ENCODE measurements around the gene IGFBP5. TPM values are rescaled to one million over a fixed set of nuclear protein-coding genes. Genes with fewer than 3 reads are reported as not detected.
A peak's percentile ranks its signal among the peaks of the same experiment; 100 is the strongest.

The IGFBP5 gene
- total and polyA plus RNA-seq, 2 donors, result 6.6 to 134 TPM

DNA sequence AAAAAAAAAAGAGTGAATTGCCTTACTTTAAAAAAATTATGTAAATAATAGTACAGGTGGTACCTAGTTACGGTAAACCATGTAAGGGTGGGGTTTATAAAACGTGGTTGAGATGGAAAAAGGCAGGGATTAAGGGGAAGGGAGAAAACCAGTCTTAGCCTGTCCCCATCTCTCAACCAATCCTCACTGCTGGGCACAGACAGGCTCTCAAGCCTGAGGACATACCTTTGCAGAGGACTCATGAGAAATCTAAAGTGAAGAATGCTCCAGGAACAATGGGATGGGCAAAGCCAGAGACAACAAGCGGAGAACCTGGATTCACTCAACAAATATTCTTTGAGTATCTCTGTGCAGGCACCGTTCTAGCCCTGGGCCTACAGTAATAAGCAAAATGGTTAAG is 65.6 kb downstream of the IGFBP5 start:
- no peaks in the 10 kb centered on the region for H3K36me3 ChIP-seq (ENCODE audit: control insufficient read depth in 2 of 2, insufficient read depth in 2 of 2, low read length in 1 of 2)
- H3K9me3 ChIP-seq (ENCODE audit: control insufficient read depth in 2 of 2, insufficient read depth in 1 of 2, low read length in 1 of 2), result peaks cover 0 to 5% of the 10 kb centered on the region in 2 donors
- H3K27ac ChIP-seq (ENCODE audit: low read depth in 1 of 2, low read length in 1 of 2), result no peak overlapping the region
- peaks cover 6 to 19% of the 10 kb centered on the region in 2 donors for H3K4me1 ChIP-seq (ENCODE audit: control insufficient read depth in 2 of 2, insufficient read depth in 2 of 2, low read length in 2 of 2)
- DNase-seq (ENCODE audit: low read depth in 6 of 9, low spot score in 9 of 9), result no peak
- H3K4me3 ChIP-seq (ENCODE audit: low read length in 2 of 2), result no peak overlapping the region
- 93% methylated on average over 4 of the region's 4 CpGs for WGBS
- H3K27me3 ChIP-seq (ENCODE audit: control insufficient read depth in 2 of 2, insufficient read depth in 1 of 2, low read length in 1 of 2), result peaks cover 23 to 28% of the 10 kb centered on the region in 2 donors

DNA sequence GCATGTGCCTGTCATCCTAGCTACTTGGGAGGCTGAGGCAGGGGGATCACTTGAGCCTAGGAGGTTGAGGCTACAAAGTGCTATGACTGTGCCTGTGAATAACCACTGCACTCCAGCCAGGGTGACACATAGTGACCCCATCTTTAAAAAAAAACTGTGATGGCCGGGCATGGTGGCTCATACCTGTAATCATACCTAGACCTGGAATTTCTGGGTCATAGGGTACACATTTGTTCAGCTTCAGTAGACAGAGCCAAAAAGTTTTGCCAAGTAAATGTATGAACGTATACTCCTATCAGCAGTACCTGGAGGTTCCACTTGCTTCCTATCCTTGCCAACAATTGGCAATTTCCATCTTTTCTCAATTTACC is 68.5 kb downstream of the IGFBP5 start:
- Histone ChIP-seq H3K27ac (ENCODE audit: low read depth in 1 of 2, low read length in 1 of 2) (no peak overlapping the region), H3K9me3 (ENCODE audit: control insufficient read depth in 2 of 2, insufficient read depth in 1 of 2, low read length in 1 of 2) (peaks cover 0 to 3% of the 10 kb centered on the region in 2 donors), H3K4me3 (ENCODE audit: low read length in 2 of 2) (no peak overlapping the region), H3K27me3 (ENCODE audit: control insufficient read depth in 2 of 2, insufficient read depth in 1 of 2, low read length in 1 of 2) (peaks cover 0 to 4% of the 10 kb centered on the region in 2 donors), H3K4me1 (ENCODE audit: control insufficient read depth in 2 of 2, insufficient read depth in 2 of 2, low read length in 2 of 2) (peaks cover 3 to 9% of the 10 kb centered on the region in 2 donors), H3K36me3 (ENCODE audit: control insufficient read depth in 2 of 2, insufficient read depth in 2 of 2, low read length in 1 of 2) (no peaks in the 10 kb centered on the region)
- DNase-seq (ENCODE audit: low read depth in 6 of 9, low spot score in 9 of 9), result no peak
- 97% methylated on average over 2 of the region's 2 CpGs for WGBS

DNA sequence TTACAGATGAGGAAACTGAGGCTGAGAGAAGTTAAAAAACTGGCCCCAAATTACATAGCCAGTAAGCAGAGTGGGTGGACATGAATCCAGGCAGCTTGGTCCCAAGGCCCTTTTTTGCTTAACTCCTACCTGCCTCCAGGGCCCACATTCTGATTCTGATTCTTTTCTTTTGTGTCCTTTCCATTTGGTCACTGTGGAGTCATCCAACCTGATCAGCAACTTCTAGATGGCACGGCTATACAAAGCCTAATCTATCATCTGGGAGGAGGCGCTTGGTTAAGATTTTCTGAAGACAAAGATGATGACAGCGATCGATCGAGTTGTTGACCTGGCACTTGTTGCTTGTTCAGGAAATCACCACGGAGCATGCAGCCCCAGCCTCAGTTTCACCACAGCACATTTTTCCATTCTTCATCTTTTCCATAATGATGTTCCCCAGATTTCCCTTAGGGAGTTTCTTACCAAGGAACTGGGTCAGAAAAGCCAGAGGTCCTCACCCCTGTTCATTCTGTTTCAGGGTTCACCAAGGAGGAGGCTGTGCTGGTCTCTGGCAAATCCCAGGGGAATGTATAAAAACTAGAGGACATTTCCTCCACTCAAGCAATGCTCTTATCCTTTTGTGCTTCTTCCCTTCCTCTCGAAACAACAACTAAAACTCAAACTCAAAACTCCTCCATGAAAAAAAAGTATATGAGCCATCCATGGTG is 69.0 kb downstream of the IGFBP5 start:
- peaks cover 0 to 1% of the 10 kb centered on the region in 2 donors for H3K27me3 ChIP-seq (ENCODE audit: control insufficient read depth in 2 of 2, insufficient read depth in 1 of 2, low read length in 1 of 2)
- DNase-seq (ENCODE audit: low read depth in 6 of 9, low spot score in 9 of 9), result no peak
- peaks cover 3 to 14% of the 10 kb centered on the region in 2 donors for H3K4me1 ChIP-seq (ENCODE audit: control insufficient read depth in 2 of 2, insufficient read depth in 2 of 2, low read length in 2 of 2)
- 93% methylated on average over 7 of the region's 7 CpGs for WGBS
- H3K36me3 ChIP-seq (ENCODE audit: control insufficient read depth in 2 of 2, insufficient read depth in 2 of 2, low read length in 1 of 2), result no peaks in the 10 kb centered on the region
- H3K27ac ChIP-seq (ENCODE audit: low read depth in 1 of 2, low read length in 1 of 2), result no peak overlapping the region
- no peak overlapping the region for H3K4me3 ChIP-seq (ENCODE audit: low read length in 2 of 2)
- peaks cover 0 to 3% of the 10 kb centered on the region in 2 donors for H3K9me3 ChIP-seq (ENCODE audit: control insufficient read depth in 2 of 2, insufficient read depth in 1 of 2, low read length in 1 of 2)

DNA sequence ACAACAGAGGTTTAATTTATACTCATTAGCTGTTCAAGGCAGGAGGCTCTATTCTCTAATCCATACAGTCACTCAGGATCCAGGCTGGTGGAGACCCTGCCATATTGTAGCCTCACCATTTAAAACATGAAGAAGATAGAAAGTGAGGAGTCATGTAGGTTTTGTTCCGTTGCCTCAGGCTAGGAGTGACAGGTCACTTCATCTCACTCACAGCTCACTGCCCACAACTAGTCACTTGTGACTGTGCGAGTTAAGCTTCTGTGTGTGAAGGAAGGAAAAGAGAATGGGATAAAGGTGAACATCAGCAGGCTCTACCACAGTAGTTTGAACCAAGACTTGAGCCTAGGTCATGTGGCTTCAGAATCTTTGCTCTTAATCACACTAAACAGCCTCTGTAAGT is 71.1 kb downstream of the IGFBP5 start:
- WGBS, result 97% methylated on average over 2 of the region's 2 CpGs
- H3K4me1 ChIP-seq (ENCODE audit: control insufficient read depth in 2 of 2, insufficient read depth in 2 of 2, low read length in 2 of 2), result peaks cover 3 to 35% of the 10 kb centered on the region in 2 donors
- H3K36me3 ChIP-seq (ENCODE audit: control insufficient read depth in 2 of 2, insufficient read depth in 2 of 2, low read length in 1 of 2), result no peaks in the 10 kb centered on the region
- peaks cover 0 to 3% of the 10 kb centered on the region in 2 donors for H3K9me3 ChIP-seq (ENCODE audit: control insufficient read depth in 2 of 2, insufficient read depth in 1 of 2, low read length in 1 of 2)
- H3K4me3 ChIP-seq (ENCODE audit: low read length in 2 of 2), result no peak overlapping the region
- H3K27me3 ChIP-seq (ENCODE audit: control insufficient read depth in 2 of 2, insufficient read depth in 1 of 2, low read length in 1 of 2), result no peaks in the 10 kb centered on the region
- H3K27ac ChIP-seq (ENCODE audit: low read depth in 1 of 2, low read length in 1 of 2), result no peak overlapping the region
- DNase-seq (ENCODE audit: low read depth in 6 of 9, low spot score in 9 of 9), result no peak

DNA sequence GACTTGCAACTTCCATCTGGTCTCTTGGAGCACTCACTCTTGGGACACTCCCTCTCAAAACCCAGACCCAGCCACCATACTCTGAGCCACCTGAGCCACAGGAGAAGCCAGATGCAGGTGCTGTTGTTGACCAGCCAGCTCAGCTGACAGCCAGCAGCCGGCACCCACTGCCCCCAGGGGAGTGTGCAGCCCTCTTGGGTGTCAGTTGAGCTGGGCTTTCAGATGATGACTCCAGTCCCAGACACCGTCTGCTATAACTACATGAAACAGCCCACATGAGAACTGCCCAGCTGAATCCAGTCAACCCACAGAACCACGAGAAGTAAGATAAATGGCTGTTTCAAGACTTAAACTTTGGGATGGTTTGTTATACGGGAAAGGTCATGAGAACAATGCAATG is 72.8 kb downstream of the IGFBP5 start:
- Histone ChIP-seq H3K4me3 (ENCODE audit: low read length in 2 of 2) (no peak overlapping the region), H3K9me3 (ENCODE audit: control insufficient read depth in 2 of 2, insufficient read depth in 1 of 2, low read length in 1 of 2) (peaks cover 0 to 3% of the 10 kb centered on the region in 2 donors), H3K36me3 (ENCODE audit: control insufficient read depth in 2 of 2, insufficient read depth in 2 of 2, low read length in 1 of 2) (no peaks in the 10 kb centered on the region), H3K27me3 (ENCODE audit: control insufficient read depth in 2 of 2, insufficient read depth in 1 of 2, low read length in 1 of 2) (no peaks in the 10 kb centered on the region), H3K27ac (ENCODE audit: low read depth in 1 of 2, low read length in 1 of 2) (no peak overlapping the region), H3K4me1 (ENCODE audit: control insufficient read depth in 2 of 2, insufficient read depth in 2 of 2, low read length in 2 of 2) (peaks cover 6 to 46% of the 10 kb centered on the region in 2 donors)
- DNase-seq (ENCODE audit: low read depth in 6 of 9, low spot score in 9 of 9), result peak in 1 of 9 donors; percentile 41
- 35% methylated on average over 4 of the region's 4 CpGs for WGBS

Other genes starting within 250 kb of the IGFBP5 start
- 5,757 TPM for gene RPL37A, start 196.7 kb downstream of the IGFBP5 start, total RNA-seq
- gene RPL37A, start 196.7 kb downstream of the IGFBP5 start, polyA plus RNA-seq, result 5,331 TPM
- gene IGFBP2, start 62.1 kb downstream of the IGFBP5 start, total RNA-seq, result 189 TPM
- gene IGFBP2, start 62.1 kb downstream of the IGFBP5 start, polyA plus RNA-seq, result 111 TPM
- gene TNP1, start 164.5 kb upstream of the IGFBP5 start, total RNA-seq, result 0.57 TPM
- gene TNP1, start 164.5 kb upstream of the IGFBP5 start, polyA plus RNA-seq, result 3.4 TPM